Heart left ventricle (tissue), 16 donors: Measurements from ENCODE around the gene TF. TPM values are rescaled to one million over a fixed set of nuclear protein-coding genes. Genes with fewer than 3 reads are reported as not detected.
"Not testable (repeated sequence)": the region's sequence is repeated elsewhere in the genome, so short reads cannot be mapped to it uniquely, and the experiment has no call there.

Experiments used
- ATAC-seq, 4 donors: fragments of 200-7000 bp; cut with Tn5 transposase; one replicate each; pipeline ENCODE4 v1.9.1; 2020 to 2022; ENCODE audit warnings: moderate library complexity in 4 of 4, mild to moderate bottlenecking in 3 of 4, moderate number of reproducible peaks in 1 of 4
- DNase-seq, 5 donors: peaks; one replicate each; pipeline ENCODE4 v3.0.0-alpha.2; 2020
- H3K27ac ChIP-seq, 12 donors: fragments of 200-600 bp; sonication (generic) in 4 of 12; one replicate each; pipeline versions ENCODE4 v1.5.0 to v1.8.0; 2016 to 2022; ENCODE audit warnings: mild to moderate bottlenecking in 2 of 12
- H3K27me3 ChIP-seq, 9 donors: fragments of 200-600 bp; sonication (generic) in 2 of 9; one replicate each; pipeline versions ENCODE4 v1.5.1 to v1.8.0; 2016 to 2022; ENCODE audit warnings: mild to moderate bottlenecking in 3 of 9
- H3K36me3 ChIP-seq, 9 donors: fragments of 200-600 bp; sonication (generic) in 2 of 9; one replicate each; pipeline versions ENCODE4 v1.5.0 to v1.8.0; 2018 to 2022; ENCODE audit warnings: mild to moderate bottlenecking in 2 of 9
- H3K4me1 ChIP-seq, 12 donors: fragments of 200-600 bp; sonication (generic) in 4 of 12; one replicate each; pipeline versions ENCODE4 v1.5.0 to v1.8.0; 2016 to 2022; ENCODE audit warnings: mild to moderate bottlenecking in 3 of 12
- H3K4me3 ChIP-seq, 12 donors: fragments of 200-600 bp; sonication (generic) in 4 of 12; one replicate each; pipeline versions ENCODE4 v1.5.0 to v1.8.0; 2017 to 2022; ENCODE audit warnings: mild to moderate bottlenecking in 9 of 12, moderate library complexity in 4 of 12
- H3K9me3 ChIP-seq, 12 donors: fragments of 200-600 bp; sonication (generic) in 4 of 12; one replicate each; pipeline versions ENCODE4 v1.5.0 to v1.8.0; 2016 to 2022; ENCODE audit warnings: mild to moderate bottlenecking in 1 of 12
- POLR2A ChIP-seq, 2 donors: fragments of 450-650 bp; IDR thresholded peaks; one replicate each; pipeline ENCODE4 v1.6.1; 2017; ENCODE audit warnings: antibody characterized with exemption in 2 of 2, mild to moderate bottlenecking in 2 of 2, moderate library complexity in 2 of 2
- WGBS, 4 donors: extraction: QIAGEN DNeasy Blood & Tissue Kit in 2 of 4; methylation state at CpG; one replicate each; pipeline versions ENCODE4 v1.1.5 to v1.1.7; 2013 to 2018; 5-methylcytosine and 5-hydroxymethylcytosine counted together
- intact Hi-C, 10 donors: fragments of 100-400 bp; cut with DNase I; formaldehyde crosslinking; loops; one replicate each; pipeline versions ENCODE4 v1.11.1 to v1.14.2; 2022
- polyA plus RNA-seq, 2 donors: library from polyadenylated mRNA; stranded (reverse); fragments of 200-250 nt; gene quantifications; one replicate each; pipeline ENCODE4 v1.2.3, GENCODE V29; 2013
- total RNA-seq, 9 donors: library from RNA; depleted of rRNA in 2 of 9; stranded (reverse); fragments of >200 nt in 2 of 9; fragmentation: NEBNext Ultra II Directional in 3 of 9; extraction: Animal tissue kit (Norgen Biotek cat#: 25700) in 3 of 9; gene quantifications; one replicate each; pipeline versions ENCODE4 v1.1.0 to v1.2.4, GENCODE V29; 2016 to 2023
- TF ChIP-seq, protein P1 (sequence below), 12 donors: fragments of 200-600 bp; sonication (generic) in 4 of 12; IDR thresholded peaks; one replicate each; pipeline versions ENCODE4 v1.5.0 to v1.8.0; 2018 to 2022; ENCODE audit warnings: antibody characterized with exemption in 12 of 12, mild to moderate bottlenecking in 5 of 12
- donor health status: ischemic (EF 13 %, LVEDD 7.1; RV severe dilation, severe dysfunction).
- donor health status: healthy with polysubstance abuse.
- donor health status: DM: no; HTN: yes; CAD: no.
- donor health status: DM: no; HTN: no; CAD: no.
- donor health status: ischemic (EF 25% LVEDD 6.9; RV normal size, moderate dysfunction).
- donor health status: ischemic (EF 25% LVEDD 5.7; RV mildly dilated, moderate dysfunction).
- donor health status: healthy.
- donor health status: DM: yes; HTN: yes; CAD: no.
- donor health status: ischemic (EF 35%, LVEDD 5.7; RV mildly dilated, moderate dysfunction).
- donor health status: nonischemic (EF 11% LVEDD 7.7; RV severe dilation, severe dysfunction).
- donor health status: DM: yes; HTN: yes; CAD: no.
- donor health status: PGD.
- donor health status: ischemic (EF 29% LVEDD 5.4; RV normal size, mild dysfunction).
- donor health status: nonischemic (EF 23%, LVEDD 6.1; RV moderate dilation, normal function).

TF gene
- total and polyA plus RNA-seq, 11 donors, result 0.86 to 76.0 (median 2.4) TPM; not detected in 1

- intact Hi-C loops, result no loop called here
- DNase-seq, result no peak
- no peak overlapping the region for H3K27ac ChIP-seq
- TF ChIP-seq, protein P1, sequence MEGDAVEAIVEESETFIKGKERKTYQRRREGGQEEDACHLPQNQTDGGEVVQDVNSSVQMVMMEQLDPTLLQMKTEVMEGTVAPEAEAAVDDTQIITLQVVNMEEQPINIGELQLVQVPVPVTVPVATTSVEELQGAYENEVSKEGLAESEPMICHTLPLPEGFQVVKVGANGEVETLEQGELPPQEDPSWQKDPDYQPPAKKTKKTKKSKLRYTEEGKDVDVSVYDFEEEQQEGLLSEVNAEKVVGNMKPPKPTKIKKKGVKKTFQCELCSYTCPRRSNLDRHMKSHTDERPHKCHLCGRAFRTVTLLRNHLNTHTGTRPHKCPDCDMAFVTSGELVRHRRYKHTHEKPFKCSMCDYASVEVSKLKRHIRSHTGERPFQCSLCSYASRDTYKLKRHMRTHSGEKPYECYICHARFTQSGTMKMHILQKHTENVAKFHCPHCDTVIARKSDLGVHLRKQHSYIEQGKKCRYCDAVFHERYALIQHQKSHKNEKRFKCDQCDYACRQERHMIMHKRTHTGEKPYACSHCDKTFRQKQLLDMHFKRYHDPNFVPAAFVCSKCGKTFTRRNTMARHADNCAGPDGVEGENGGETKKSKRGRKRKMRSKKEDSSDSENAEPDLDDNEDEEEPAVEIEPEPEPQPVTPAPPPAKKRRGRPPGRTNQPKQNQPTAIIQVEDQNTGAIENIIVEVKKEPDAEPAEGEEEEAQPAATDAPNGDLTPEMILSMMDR (IDR thresholded peaks at IDR 0.05), result no peak
- TF ChIP-seq POLR2A (IDR thresholded peaks at IDR 0.05), result no peak
- WGBS, 4 donors, result 65 to 77% (median 71%) methylated on average over 3 of the region's 3 CpGs
- no peaks in the 10 kb centered on the region for H3K27me3 ChIP-seq
- H3K4me3 ChIP-seq, result no peak overlapping the region
- no peaks in the 10 kb centered on the region for H3K36me3 ChIP-seq
- peaks cover 0 to 31% (median 9%) of the 10 kb centered on the region in 12 donors for H3K9me3 ChIP-seq
- ATAC-seq, result no peak
- no peaks in the 10 kb centered on the region for H3K4me1 ChIP-seq
Observed at GRCh38 chr3:133717424-133717823, 28.8 kb upstream of the TF start.

- Histone ChIP-seq H3K36me3 (no peaks in the 10 kb centered on the region), H3K27ac (no peak overlapping the region), H3K4me1 (no peaks in the 10 kb centered on the region), H3K9me3 (peaks cover 0 to 50% (median 19%) of the 10 kb centered on the region in 12 donors), H3K27me3 (no peaks in the 10 kb centered on the region), H3K4me3 (no peak overlapping the region)
- TF ChIP-seq POLR2A (IDR thresholded peaks at IDR 0.05), result no peak
- TF ChIP-seq, protein P1 (IDR thresholded peaks at IDR 0.05), result no peak
- no peak for ATAC-seq
- intact Hi-C loops, result no loop called here
- no peak for DNase-seq
Observed at GRCh38 chr3:133722935-133723334, 23.3 kb upstream of the TF start.

GRCh38 chr3:133730993-133731392, 15.2 kb upstream of the TF start:
- intact Hi-C loops, result no loop called here
- no peak for TF ChIP-seq POLR2A (IDR thresholded peaks at IDR 0.05)
- TF ChIP-seq, protein P1 (IDR thresholded peaks at IDR 0.05), result no peak
- Histone ChIP-seq H3K4me1 (no peaks in the 10 kb centered on the region), H3K27ac (no peak overlapping the region), H3K36me3 (no peaks in the 10 kb centered on the region), H3K4me3 (no peak overlapping the region), H3K27me3 (peaks cover 0 to 3% (median 0%) of the 10 kb centered on the region in 9 donors), H3K9me3 (peaks cover 0 to under 1% (median 0%) of the 10 kb centered on the region in 12 donors)
- peak in 1 of 4 donors; percentile 22 for ATAC-seq
- DNase-seq, result no peak

DNA sequence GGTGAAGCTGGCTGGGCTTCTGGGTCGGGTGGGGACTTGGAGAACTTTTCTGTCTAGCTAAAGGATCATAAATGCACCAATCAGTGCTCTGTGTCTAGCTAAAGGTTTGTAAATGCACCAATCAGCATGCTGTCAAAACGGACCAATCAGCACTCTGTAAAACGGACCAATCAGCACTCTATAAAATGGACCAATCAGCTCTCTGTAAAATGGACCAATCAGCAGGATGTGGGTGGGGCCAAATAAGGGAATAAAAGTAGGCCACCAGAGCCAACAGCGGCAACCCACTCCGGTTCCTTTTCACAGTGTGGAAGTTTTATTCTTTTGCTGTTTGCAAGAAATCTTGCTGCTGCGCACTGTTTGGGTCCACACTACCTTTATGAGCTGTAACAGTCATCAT, 14.0 kb upstream of the TF start:
- H3K9me3 ChIP-seq, H3K4me1 ChIP-seq, DNase-seq, ATAC-seq, H3K27ac ChIP-seq, H3K4me3 ChIP-seq, H3K36me3 ChIP-seq, H3K27me3 ChIP-seq, intact Hi-C loops: not testable (repeated sequence)
- WGBS, 4 donors, result 76 to 87% (median 84%) methylated on average over 6 of the region's 6 CpGs

DNA sequence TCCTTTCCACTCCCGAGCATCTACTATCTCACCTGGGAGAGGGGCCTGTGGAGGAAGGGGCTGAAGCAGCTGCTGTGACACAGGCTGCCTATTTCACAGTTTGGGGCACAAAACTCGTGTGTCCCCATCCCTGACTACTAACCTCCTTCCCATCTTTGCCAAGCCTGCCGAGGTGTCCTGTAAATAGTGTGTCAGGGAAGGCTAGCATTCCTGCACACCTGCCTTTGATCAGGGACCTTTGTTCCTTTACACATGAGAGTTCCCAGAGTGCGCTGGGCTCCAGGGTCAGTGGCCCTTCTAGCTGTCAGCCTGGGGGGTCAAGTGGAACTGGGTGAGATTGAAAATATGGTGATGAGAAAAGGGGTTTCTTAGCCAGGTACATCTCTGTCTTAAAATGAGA, 13.0 kb upstream of the TF start:
- intact Hi-C loops, result no loop called here
- no peaks in the 10 kb centered on the region for H3K36me3 ChIP-seq
- peaks cover 0 to 3% (median 0%) of the 10 kb centered on the region in 12 donors for H3K9me3 ChIP-seq
- H3K4me1 ChIP-seq, result no peaks in the 10 kb centered on the region
- H3K4me3 ChIP-seq, result no peak overlapping the region
- peaks cover 0 to 3% (median 0%) of the 10 kb centered on the region in 9 donors for H3K27me3 ChIP-seq
- TF ChIP-seq, protein P1 (IDR thresholded peaks at IDR 0.05), result no peak
- DNase-seq, result no peak
- no peak for ATAC-seq
- H3K27ac ChIP-seq, result no peak overlapping the region
- 83 to 90% (median 87%) methylated on average over 4 of the region's 4 CpGs for WGBS, 4 donors
